Measurements from ENCODE around the gene CHN2.
"Not testable (repeated sequence)": the region's sequence is repeated elsewhere in the genome, so short reads cannot be mapped to it uniquely, and the experiment has no call there.

Gene CHN2

GRCh38 chr7:29249860-29250259, 55.3 kb downstream of the CHN2 start:
- Histone ChIP-seq H3K9ac (ENCODE audit: low read length) (no peak overlapping the region), H3K9me3 (ENCODE audit: control insufficient read depth, low read length) (no peaks in the 10 kb centered on the region), H3K4me1 (ENCODE audit: control insufficient read depth, insufficient read depth, low read length) (peaks cover 4% of the 10 kb centered on the region), H3K27me3 (ENCODE audit: control insufficient read depth, insufficient read depth, low read length) (no peaks in the 10 kb centered on the region), H3K4me3 (ENCODE audit: low read length) (no peak overlapping the region), H3K36me3 (ENCODE audit: control insufficient read depth, insufficient read depth, low read length) (no peaks in the 10 kb centered on the region)

- H3K9me3 ChIP-seq (ENCODE audit: control insufficient read depth, low read length), result no peaks in the 10 kb centered on the region
- no peak overlapping the region for H3K9ac ChIP-seq (ENCODE audit: low read length)
- H3K36me3 ChIP-seq (ENCODE audit: control insufficient read depth, insufficient read depth, low read length), result no peaks in the 10 kb centered on the region
Observed at GRCh38 chr7:29253225-29253624, 58.6 kb downstream of the CHN2 start.

GRCh38 chr7:29254591-29254990, 60.0 kb downstream of the CHN2 start:
- Histone ChIP-seq H3K4me3 (ENCODE audit: low read length) (no peak overlapping the region), H3K4me1 (ENCODE audit: control insufficient read depth, insufficient read depth, low read length) (peaks cover 24% of the 10 kb centered on the region), H3K27me3 (ENCODE audit: control insufficient read depth, insufficient read depth, low read length) (no peaks in the 10 kb centered on the region), H3K9ac (ENCODE audit: low read length) (no peak overlapping the region), H3K9me3 (ENCODE audit: control insufficient read depth, low read length) (no peaks in the 10 kb centered on the region), H3K36me3 (ENCODE audit: control insufficient read depth, insufficient read depth, low read length) (no peaks in the 10 kb centered on the region)

More at GRCh38 chr7:29253225-29253624, 58.6 kb downstream of the CHN2 start:
- Histone ChIP-seq H3K4me3 (ENCODE audit: low read length) (no peak overlapping the region), H3K27me3 (ENCODE audit: control insufficient read depth, insufficient read depth, low read length) (no peaks in the 10 kb centered on the region), H3K4me1 (ENCODE audit: control insufficient read depth, insufficient read depth, low read length) (peaks cover 24% of the 10 kb centered on the region)

GRCh38 chr7:29255199-29255878, 60.8 kb downstream of the CHN2 start:
- Histone ChIP-seq H3K9ac (ENCODE audit: low read length) (no peak overlapping the region), H3K27me3 (ENCODE audit: control insufficient read depth, insufficient read depth, low read length) (no peaks in the 10 kb centered on the region), H3K4me3 (ENCODE audit: low read length) (no peak overlapping the region), H3K4me1 (ENCODE audit: control insufficient read depth, insufficient read depth, low read length) (peaks cover 24% of the 10 kb centered on the region), H3K9me3 (ENCODE audit: control insufficient read depth, low read length) (no peaks in the 10 kb centered on the region), H3K36me3 (ENCODE audit: control insufficient read depth, insufficient read depth, low read length) (no peaks in the 10 kb centered on the region)

- no peaks in the 10 kb centered on the region for H3K27me3 ChIP-seq (ENCODE audit: control insufficient read depth, insufficient read depth, low read length)
- no peak overlapping the region for H3K9ac ChIP-seq (ENCODE audit: low read length)
- H3K36me3 ChIP-seq (ENCODE audit: control insufficient read depth, insufficient read depth, low read length), result no peaks in the 10 kb centered on the region
- peaks cover 24% of the 10 kb centered on the region for H3K4me1 ChIP-seq (ENCODE audit: control insufficient read depth, insufficient read depth, low read length)
- H3K4me3 ChIP-seq (ENCODE audit: low read length), result no peak overlapping the region
- no peaks in the 10 kb centered on the region for H3K9me3 ChIP-seq (ENCODE audit: control insufficient read depth, low read length)
Observed at GRCh38 chr7:29255906-29256692, 61.5 kb downstream of the CHN2 start.

- peaks cover 24% of the 10 kb centered on the region for H3K4me1 ChIP-seq (ENCODE audit: control insufficient read depth, insufficient read depth, low read length)
- no peaks in the 10 kb centered on the region for H3K36me3 ChIP-seq (ENCODE audit: control insufficient read depth, insufficient read depth, low read length)
- H3K4me3 ChIP-seq (ENCODE audit: low read length), result no peak overlapping the region
- no peaks in the 10 kb centered on the region for H3K27me3 ChIP-seq (ENCODE audit: control insufficient read depth, insufficient read depth, low read length)
- no peaks in the 10 kb centered on the region for H3K9me3 ChIP-seq (ENCODE audit: control insufficient read depth, low read length)
- H3K9ac ChIP-seq (ENCODE audit: low read length), result no peak overlapping the region
Observed at GRCh38 chr7:29256693-29257002, 62.1 kb downstream of the CHN2 start.

- Histone ChIP-seq H3K4me1 (ENCODE audit: control insufficient read depth, insufficient read depth, low read length) (peaks cover 24% of the 10 kb centered on the region), H3K27me3 (ENCODE audit: control insufficient read depth, insufficient read depth, low read length) (no peaks in the 10 kb centered on the region), H3K4me3 (ENCODE audit: low read length) (no peak overlapping the region), H3K9ac (ENCODE audit: low read length) (no peak overlapping the region), H3K9me3 (ENCODE audit: control insufficient read depth, low read length) (no peaks in the 10 kb centered on the region), H3K36me3 (ENCODE audit: control insufficient read depth, insufficient read depth, low read length) (no peaks in the 10 kb centered on the region)
Observed at GRCh38 chr7:29258951-29259350, 64.4 kb downstream of the CHN2 start.

- Histone ChIP-seq H3K36me3 (ENCODE audit: control insufficient read depth, insufficient read depth, low read length) (no peaks in the 10 kb centered on the region), H3K9ac (ENCODE audit: low read length) (no peak overlapping the region), H3K9me3 (ENCODE audit: control insufficient read depth, low read length) (no peaks in the 10 kb centered on the region), H3K4me3 (ENCODE audit: low read length) (no peak overlapping the region), H3K27me3 (ENCODE audit: control insufficient read depth, insufficient read depth, low read length) (no peaks in the 10 kb centered on the region), H3K4me1 (ENCODE audit: control insufficient read depth, insufficient read depth, low read length) (peaks cover 8% of the 10 kb centered on the region)
Observed at GRCh38 chr7:29262191-29262917, 67.8 kb downstream of the CHN2 start.

GRCh38 chr7:29263601-29264207, 69.1 kb downstream of the CHN2 start:
- peaks cover 14% of the 10 kb centered on the region for H3K4me1 ChIP-seq (ENCODE audit: control insufficient read depth, insufficient read depth, low read length)
- H3K4me3 ChIP-seq (ENCODE audit: low read length); H3K9ac ChIP-seq (ENCODE audit: low read length); H3K9me3 ChIP-seq (ENCODE audit: control insufficient read depth, low read length); H3K27me3 ChIP-seq (ENCODE audit: control insufficient read depth, insufficient read depth, low read length); H3K36me3 ChIP-seq (ENCODE audit: control insufficient read depth, insufficient read depth, low read length): not testable (repeated sequence)

- peaks cover 18% of the 10 kb centered on the region for H3K4me1 ChIP-seq (ENCODE audit: control insufficient read depth, insufficient read depth, low read length)
- no peak overlapping the region for H3K4me3 ChIP-seq (ENCODE audit: low read length)
- no peak overlapping the region for H3K9ac ChIP-seq (ENCODE audit: low read length)
- H3K36me3 ChIP-seq (ENCODE audit: control insufficient read depth, insufficient read depth, low read length), result no peaks in the 10 kb centered on the region
- no peaks in the 10 kb centered on the region for H3K9me3 ChIP-seq (ENCODE audit: control insufficient read depth, low read length)
- no peaks in the 10 kb centered on the region for H3K27me3 ChIP-seq (ENCODE audit: control insufficient read depth, insufficient read depth, low read length)
Observed at GRCh38 chr7:29265208-29265923, 70.8 kb downstream of the CHN2 start.

GRCh38 chr7:29269935-29270334, 75.4 kb downstream of the CHN2 start:
- Histone ChIP-seq H3K36me3 (ENCODE audit: control insufficient read depth, insufficient read depth, low read length) (no peaks in the 10 kb centered on the region), H3K9me3 (ENCODE audit: control insufficient read depth, low read length) (no peaks in the 10 kb centered on the region), H3K4me1 (ENCODE audit: control insufficient read depth, insufficient read depth, low read length) (peaks cover 35% of the 10 kb centered on the region), H3K9ac (ENCODE audit: low read length) (no peak overlapping the region), H3K27me3 (ENCODE audit: control insufficient read depth, insufficient read depth, low read length) (no peaks in the 10 kb centered on the region), H3K4me3 (ENCODE audit: low read length) (no peak overlapping the region)
